Ovary (tissue), 3 donors: ENCODE data around the gene SESN1.

Experiments used
- CTCF ChIP-seq, 3 donors: fragments of 450-650 bp in 2 of 3; fragments of 200-600 bp in 1 of 3; IDR thresholded peaks; one replicate each; pipeline versions ENCODE4 v1.5.1 to v1.8.0; 2016 to 2022; ENCODE audit warnings: antibody characterized with exemption in 3 of 3, mild to moderate bottlenecking in 1 of 3
- EP300 ChIP-seq: sonication (generic); formaldehyde crosslinking; IDR thresholded peaks from one replicate; pipeline ENCODE4 v1.6.1; 2017; ENCODE audit warnings: antibody characterized with exemption
- POLR2A ChIP-seq: fragments of 450-650 bp; IDR thresholded peaks from one replicate; pipeline ENCODE4 v1.6.1; 2017; ENCODE audit warnings: antibody characterized with exemption, mild to moderate bottlenecking, moderate library complexity
- donor health status: DM: no; HTN: no; CAD: no.

GRCh38 chr6:109055771-109056235 lies 38.8 kb downstream of the SESN1 start:
- TF ChIP-seq CTCF (IDR thresholded peaks at IDR 0.05), result no peak
- no peak for TF ChIP-seq EP300
- TF ChIP-seq POLR2A, result no peak
